Activated CD8-positive, alpha-beta memory T cell treated with anti-CD3 and anti-CD28 coated beads for 36 hours (primary cell): ENCODE measurements around the gene SRI. TPM values are rescaled to one million over a fixed set of nuclear protein-coding genes. Genes with fewer than 3 reads are reported as not detected.

Experiments
- CTCF ChIA-PET: fragments of 350-600 bp; sonication (Branson Sonifier 250); formaldehyde crosslinking; loops from one replicate; lab custom pipeline; 2021; ENCODE audit warnings: antibody characterized with exemption; lab: Charles Lee
- POLR2A ChIA-PET: fragments of 350-600 bp; sonication (Branson Sonifier 250); formaldehyde crosslinking; loops from one replicate; lab custom pipeline; 2021; ENCODE audit warnings: antibody characterized with exemption; lab: Charles Lee
- total RNA-seq, 2 experiments: library from RNA; stranded (reverse); gene quantifications; one replicate each; pipeline ENCODE4 v1.2.3, GENCODE V29; 2021

SRI gene
- total RNA-seq, 2 experiments from 2014 or later: 275 to 276 TPM

DNA sequence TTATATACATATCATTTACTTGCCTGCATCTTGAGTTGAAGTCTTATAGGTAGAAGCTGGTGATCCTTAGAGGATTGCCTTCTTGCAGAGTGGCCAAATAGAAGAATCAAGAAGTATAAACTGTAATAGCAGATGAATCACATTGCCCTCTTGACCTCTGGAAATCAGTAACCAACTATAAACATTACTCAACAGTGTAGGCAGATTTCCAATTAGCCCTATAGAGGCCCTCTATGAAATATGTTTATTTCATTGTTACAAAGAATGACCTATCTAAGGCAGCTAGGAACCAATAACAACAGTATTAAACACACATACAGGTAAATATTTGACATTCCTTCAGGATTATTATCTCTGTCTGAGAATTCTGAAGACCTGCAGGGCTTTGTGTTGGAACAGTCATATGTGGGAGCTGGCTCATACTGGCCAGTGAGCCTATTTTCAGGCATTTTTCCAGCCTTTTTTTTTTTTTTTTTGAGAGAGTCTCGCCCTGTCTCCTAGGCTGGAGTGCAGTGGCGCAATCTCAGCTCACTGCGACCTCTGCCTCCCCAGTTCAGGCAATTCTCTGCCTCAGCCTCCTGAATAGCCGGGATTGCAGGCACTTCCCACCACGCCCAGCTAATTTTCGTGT lies 7.2 kb upstream of the SRI start:
- CTCF ChIA-PET: no interaction called here

DNA sequence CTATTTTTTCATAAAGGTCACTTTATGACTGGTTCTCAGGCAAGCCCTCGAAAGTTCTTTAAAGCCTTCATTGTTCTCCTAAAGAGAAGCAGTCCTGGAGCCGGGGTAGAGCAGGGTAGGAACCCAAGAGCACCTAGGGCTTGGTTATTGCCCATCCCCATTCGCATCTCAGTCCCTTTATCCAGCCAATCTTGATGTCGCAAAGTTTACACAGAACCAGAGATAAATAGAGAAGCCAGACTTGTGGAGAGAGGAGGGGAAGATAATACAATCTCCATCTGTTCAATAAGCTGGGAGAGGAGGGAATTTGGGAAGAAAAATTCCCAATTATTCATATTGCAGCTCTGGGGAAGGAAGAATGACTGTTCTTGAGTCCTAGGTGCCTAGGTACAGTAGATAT lies 6.4 kb upstream of the SRI start:
- CTCF ChIA-PET: no interaction called here
- POLR2A ChIA-PET: no interaction called here

More for the DNA sequence above, 7.2 kb upstream of the SRI start:
- POLR2A ChIA-PET: no interaction called here

DNA sequence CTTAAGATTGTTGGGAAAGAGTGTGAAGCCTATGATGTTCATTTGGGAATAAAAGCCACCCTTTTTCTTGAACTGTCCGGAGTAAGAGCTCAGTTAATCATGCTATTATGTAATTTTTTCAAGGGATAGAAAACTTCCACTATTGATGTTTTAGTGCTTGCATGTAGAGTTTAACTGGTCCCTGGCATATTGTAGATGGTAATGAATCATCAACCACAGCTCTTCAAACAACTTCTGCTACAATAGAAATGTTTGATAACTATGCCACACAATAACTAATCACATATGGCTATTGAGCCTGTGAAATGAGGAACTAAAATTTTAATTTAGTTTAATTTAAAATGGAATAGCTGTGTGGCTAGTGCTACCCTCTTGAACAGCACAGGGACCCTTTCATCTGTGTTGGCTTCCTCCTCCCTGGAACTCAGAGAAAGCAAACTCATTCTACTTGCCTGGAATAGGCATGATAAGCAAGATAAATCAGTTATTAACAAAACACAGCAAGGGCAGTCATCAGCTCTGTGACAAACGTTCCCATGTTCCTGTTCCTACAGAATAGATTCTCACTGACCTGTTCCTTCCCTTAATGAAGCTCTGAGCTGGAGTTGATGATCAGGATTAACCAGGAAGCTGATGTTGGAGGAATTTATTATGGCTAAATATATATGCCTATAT lies 4.9 kb upstream of the SRI start:
- ChIA-PET POLR2A (no interaction called here), CTCF (no interaction called here)

DNA sequence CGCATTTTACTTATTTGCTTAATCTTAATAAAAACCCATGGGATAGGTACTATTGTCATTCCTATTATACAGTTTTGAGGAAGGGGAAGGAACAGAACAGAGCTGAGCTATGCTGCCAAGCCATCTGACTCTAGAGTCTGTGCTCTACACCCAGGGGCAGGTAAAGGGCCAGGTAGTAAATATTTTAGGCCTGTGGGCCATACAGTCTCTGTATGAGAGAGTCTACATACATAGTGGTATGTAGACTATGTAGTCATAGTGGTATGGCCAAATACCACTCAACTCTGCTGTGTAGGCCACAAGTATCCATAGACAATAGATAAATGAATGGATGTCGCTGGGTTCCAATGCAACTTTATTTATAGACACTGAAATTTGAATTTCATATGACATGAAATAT lies 3.4 kb upstream of the SRI start:
- CTCF ChIA-PET: no interaction called here
- POLR2A ChIA-PET: no interaction called here

DNA sequence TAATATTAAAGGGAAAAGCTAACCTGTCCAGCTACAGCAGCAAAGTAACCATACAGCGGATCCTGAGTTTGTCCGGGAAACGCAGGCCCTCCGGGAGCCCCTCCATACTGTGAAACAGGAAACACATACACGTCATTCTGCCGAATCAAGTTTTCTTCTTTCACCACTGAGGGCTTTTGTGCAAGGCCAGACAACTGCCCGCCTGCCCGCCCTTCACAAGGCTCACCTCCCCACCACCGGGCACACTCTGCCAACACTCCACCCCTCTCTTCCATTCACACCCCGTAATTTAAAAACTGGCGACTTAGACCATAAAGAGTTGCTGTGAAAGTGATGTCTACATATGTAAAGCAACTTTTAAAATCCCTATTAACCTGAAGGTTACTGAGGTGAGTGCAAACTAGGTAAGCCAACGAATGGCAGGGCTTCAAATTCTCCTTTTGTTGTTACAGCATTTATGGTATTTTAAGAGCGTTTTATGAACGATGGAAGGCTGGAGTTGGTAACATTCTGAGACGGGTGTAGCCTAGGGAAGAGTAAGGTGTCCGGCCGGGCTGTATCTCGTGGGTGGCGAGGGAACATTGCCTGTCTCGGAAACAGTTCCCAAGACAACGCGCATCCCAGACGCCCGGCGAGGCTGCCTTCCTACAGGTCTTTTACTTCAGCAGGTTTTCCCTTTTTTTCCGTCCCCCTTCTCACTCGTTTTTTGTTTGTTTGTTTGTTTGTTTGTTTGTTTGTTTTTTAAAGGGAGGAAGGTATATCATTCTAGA lies 817 bp downstream of the SRI start:
- ChIA-PET POLR2A (no interaction called here), CTCF (no interaction called here)

DNA sequence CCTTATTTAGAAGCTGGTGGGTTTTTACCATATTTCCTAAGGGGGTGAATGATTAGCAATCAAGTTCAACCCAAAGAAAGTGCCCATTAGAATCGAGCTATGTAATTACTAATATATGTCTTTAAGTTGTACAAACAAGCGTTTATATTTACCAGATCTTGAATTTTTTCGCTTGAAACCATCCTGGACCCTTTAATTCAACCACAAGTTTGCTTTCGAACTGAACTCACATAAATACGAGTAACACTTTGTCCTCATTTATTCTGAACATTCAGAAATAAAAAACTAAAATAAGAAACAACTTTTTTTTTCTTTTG lies 1.5 kb downstream of the SRI start:
- POLR2A ChIA-PET: no interaction called here
- CTCF ChIA-PET: no interaction called here

DNA sequence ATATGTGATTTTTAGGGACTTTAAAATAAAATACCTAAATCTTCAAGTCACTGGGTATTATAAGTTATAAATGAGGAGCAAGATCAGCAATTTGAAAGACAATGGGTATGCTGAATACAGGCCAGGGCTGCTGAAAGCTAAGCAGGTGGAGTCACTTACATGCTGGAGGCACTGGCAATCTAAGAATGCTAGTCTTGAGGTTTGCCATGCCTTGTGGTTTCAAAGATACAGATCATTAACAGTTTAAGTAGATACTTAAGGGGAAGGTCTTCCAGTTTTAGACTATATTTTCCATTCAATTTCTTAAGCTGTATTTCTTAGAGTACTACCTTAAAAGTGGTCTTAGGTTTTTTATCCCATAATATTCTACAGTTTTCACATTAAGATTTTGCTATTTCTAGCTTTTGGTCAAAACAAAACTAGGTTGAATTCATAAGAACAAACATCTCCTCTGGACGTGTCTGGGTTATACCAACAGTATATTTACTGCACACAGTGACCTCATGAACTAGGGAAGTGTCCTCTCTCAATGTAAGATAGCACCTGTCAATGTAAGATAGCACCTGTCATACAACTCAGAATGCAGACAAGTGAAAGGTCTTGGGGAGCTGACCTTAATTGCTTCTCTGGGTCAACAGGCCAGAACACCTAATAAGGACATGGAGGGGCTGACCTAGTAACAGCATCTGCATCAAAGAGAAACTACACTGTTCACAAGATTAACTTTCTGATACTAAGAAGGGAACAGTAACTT lies 2.0 kb downstream of the SRI start:
- CTCF ChIA-PET: interaction anchor here (1.4 kb wide), 1 partner anchor 284 kb away, joined by 3 read pairs; the partner anchor contains the start of gene ADAM22
- POLR2A ChIA-PET: no interaction called here

DNA sequence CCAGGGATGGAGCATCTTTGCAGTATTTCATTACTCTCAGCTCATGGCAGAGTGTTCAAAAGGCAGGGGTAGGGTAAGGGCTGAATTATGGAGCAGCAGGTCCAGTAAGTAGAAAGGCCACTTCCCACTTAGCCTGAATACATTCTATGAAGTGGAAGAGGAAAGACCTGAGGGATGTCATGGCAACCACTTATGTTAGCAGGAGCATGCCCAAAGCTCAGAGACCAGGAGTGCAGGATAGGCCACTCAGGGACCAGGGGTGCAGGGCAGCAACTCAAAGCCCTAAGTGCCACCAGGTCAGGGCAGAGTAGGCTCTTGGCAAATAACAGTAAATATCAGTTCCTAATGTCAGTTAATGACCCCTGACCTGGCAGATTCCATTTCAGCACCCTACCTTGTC lies 3.6 kb downstream of the SRI start:
- ChIA-PET POLR2A (no interaction called here), CTCF (no interaction called here)

DNA sequence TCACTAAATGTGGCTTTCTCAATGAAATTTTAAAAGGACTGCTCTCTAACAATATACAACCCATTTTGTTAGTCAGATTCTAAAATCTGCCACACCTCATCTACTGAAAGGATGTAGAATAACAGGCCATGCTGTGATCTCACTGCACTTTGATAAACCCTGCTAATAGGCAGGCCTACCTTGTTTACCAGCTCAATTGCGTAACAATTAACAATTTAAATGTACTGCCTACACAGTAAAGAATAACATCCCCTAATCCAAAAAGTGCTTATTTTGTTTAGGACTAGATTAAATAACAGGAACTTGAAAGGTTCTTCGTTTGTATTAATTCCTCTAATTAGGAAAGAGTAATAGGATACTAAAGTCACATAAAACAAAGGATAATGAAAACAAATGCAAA lies 4.5 kb downstream of the SRI start:
- CTCF ChIA-PET: interaction anchor here (1.2 kb wide), 1 partner anchor 13 kb away, joined by 3 read pairs; no protein-coding TSS in a partner anchor
- POLR2A ChIA-PET: no interaction called here

DNA sequence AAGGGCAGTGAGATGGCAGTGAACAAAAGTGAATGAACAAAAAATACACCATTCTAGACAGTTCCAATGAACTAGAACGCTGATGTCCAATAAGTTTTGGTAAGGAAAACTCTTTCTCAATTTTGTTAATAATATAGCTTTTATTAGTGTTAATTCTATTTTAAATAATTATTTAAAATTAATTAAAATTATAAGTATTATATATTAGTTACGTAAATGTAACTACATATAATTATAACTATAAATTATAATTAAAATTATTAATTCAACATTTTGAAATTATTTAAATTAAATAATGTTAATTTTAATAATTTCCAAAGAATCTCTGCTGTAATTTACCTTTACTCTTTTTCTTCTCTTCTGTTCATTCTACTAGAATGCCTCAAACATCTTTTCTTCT lies 5.4 kb downstream of the SRI start:
- ChIA-PET CTCF (interaction anchor here (1.2 kb wide), 1 partner anchor 12 kb away, joined by 3 read pairs; no protein-coding TSS in a partner anchor), POLR2A (no interaction called here)

DNA sequence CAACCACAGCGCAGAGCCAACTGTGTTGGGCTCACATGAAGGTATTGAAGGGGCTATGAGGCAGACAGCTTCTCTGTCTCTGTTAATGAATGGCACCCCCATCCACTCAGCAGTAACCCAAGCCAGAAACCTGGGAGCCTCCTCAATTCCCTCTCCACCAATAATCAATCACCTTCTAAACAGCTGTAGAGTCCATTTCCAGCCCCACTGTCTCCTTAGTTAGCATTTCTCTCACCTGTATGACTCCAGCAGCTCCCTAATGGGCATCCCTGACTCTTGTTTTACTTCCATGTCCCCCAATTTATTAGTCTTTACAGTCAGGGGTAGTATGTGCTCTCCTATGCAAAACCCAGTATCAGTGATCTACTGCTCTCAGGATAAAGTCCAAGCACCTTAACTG lies 6.9 kb downstream of the SRI start:
- POLR2A ChIA-PET: no interaction called here
- CTCF ChIA-PET: interaction anchor here (1.0 kb wide), 1 partner anchor 327 kb away, joined by 4 read pairs; no protein-coding TSS in a partner anchor

DNA sequence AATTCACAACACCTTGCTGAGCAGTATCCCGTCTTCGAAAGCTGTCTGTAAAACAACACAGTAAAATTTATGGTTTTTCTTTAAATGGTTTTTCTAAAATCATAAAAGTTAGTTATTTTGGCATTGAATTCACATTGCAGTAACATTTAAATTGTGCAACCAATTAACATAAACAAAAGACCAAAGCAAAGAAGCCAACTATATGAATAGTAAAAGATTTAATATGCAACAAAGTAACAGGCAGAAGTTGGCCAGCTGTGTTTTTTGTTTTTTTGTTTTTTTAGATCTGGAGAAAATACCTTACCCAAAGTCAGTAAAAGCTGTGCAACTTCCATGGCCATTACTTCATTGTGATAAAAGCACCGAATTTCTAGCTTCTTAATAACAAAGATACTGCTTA lies 11.3 kb downstream of the SRI start:
- CTCF ChIA-PET: no interaction called here
- POLR2A ChIA-PET: no interaction called here

DNA sequence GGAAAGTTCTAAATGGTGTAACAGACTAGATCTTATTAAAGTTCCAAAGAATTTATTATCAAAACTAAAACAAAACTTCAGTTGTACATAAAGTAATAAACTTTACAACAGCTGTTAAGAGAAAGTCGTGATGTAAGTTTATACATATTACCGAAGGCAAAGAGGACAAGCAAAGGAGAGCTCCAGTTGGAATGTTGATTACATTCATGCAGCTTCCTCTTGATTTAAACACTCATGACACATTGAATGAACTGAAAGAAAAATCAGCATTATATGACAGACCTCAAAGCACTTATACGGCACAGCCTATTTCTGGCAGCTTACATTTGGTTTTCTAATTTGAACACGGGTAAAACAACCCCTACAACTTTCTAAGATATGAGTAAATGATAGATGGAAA lies 13.6 kb downstream of the SRI start:
- POLR2A ChIA-PET: no interaction called here

DNA sequence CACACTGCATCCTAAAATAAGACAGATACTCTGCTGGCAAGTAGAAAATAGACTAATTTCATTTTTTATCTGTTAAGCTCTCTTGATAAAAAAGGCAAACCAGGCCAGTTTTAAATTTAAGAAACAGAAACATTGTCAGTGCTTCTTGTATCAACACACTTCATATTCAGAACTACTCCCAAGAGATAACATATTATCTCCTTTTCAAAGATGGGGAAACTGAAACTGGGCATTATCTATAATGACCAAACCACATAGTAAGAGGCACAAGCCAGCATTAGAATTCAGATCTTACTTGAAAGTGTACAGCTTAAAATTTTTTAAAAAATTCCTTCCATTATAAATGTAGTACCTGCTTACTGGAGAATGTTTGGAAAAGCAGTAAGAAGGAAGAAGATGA lies 14.7 kb downstream of the SRI start:
- POLR2A ChIA-PET: no interaction called here
- CTCF ChIA-PET: no interaction called here

More for the DNA sequence above, 13.6 kb downstream of the SRI start:
- CTCF ChIA-PET: no interaction called here

DNA sequence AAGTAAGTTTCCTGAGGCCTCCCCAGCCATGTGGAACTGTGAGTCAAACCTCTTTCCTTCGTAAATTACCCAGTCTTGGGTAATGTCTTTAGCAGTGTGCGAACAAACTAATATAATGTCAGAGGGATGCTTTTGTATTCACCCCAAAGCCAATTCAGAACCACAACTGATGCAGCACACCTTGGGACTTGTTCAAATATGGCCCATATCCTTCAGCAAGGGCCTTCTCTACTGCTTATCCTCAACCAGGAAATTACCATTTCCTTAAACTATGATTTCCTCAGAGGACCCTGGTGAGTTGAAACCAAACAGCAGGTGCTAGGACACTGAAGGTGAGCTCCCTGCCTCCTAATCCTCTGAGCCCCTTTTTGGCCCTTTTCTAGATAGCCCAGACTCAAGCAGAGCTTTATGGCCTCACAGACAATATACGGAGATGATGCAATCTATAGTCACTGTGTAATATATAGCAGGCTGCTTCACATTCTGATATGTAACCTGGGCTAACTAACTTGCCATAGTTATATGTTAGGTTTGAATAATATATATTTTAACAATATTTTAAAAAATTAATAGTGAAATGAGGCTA lies 15.2 kb downstream of the SRI start:
- CTCF ChIA-PET: no interaction called here
- POLR2A ChIA-PET: no interaction called here

DNA sequence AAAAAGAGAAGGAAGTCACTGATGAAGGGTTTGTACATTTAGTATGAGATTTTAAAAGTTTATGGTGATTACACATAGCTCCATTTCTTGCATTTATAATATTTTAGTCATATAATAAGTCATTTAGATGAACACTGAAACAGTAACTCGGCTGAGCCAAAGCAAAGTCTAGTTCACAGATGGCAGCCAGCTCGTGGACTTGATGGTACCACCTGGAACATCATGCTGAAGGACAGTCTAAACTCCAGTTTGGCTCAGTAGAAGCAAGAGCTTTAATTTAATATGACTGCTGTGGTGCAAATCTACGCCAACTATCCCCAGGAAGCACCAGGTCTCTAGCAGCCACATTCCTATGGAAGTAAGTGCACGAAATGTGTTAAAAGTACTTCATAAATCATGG lies 16.4 kb downstream of the SRI start:
- ChIA-PET CTCF (interaction anchor here (1.1 kb wide), 1 partner anchor 11 kb away, joined by 3 read pairs; no protein-coding TSS in a partner anchor), POLR2A (no interaction called here)

DNA sequence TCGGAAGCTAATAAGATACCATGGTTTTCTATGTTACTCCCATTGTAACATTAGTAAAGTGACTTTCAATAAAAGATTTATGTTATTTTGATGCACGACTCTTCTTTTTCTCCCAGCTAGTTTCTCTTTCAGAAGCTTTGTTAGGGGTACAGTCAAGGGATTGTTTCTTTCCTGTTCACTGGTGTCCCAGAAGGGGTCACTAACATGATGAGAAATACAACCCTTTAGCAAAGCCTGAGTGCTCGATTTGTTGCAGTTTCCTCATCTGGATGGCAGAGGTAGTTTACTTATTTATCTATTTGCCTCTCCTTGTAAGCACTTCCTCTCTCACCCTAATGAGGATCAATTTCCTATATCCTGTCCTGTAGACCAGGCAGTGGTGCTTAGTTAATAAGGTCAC lies 17.0 kb downstream of the SRI start:
- CTCF ChIA-PET: interaction anchor here (1.1 kb wide), 1 partner anchor 12 kb away, joined by 3 read pairs; no protein-coding TSS in a partner anchor
- POLR2A ChIA-PET: no interaction called here

DNA sequence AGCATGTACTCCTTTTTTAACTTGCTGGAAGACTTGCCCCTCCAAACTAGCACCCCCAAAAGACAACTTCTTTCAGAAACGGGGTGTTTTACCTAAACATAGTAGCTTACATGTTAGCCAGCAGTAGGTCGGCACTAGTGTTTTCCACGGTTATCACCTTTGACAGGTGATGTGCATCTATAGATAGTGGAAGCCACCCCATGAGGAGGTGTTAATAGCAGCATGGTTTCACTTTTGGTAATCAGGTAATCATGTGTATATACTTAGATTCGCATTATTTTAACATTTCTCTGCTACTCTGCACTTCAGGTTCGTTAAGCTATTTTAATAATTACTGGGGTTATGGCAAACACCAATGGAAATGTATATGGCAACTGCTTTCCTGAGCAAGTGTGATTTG lies 17.6 kb downstream of the SRI start:
- ChIA-PET CTCF (interaction anchor here (1.1 kb wide), 1 partner anchor 12 kb away, joined by 3 read pairs; no protein-coding TSS in a partner anchor), POLR2A (no interaction called here)

DNA sequence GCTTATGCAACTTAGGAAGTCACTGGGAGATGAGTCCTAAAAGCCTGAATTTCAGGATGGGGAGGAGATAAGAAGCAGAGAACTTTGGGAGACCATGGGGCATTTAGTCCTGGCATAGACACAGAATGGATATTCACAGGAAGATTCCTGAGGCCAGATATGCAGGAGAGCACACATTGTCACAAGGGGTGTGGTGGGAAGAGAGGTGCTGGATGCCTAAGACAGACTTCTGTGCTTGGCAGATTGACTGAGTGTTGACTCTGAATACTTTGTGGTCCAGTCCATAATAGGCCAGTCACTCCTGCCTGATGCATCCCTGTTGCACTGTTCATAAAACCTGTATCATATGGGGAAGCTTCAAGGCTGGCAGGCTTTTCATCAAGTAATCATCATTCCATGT lies 18.5 kb downstream of the SRI start:
- ChIA-PET POLR2A (no interaction called here), CTCF (no interaction called here)
